Measurements from ENCODE around the gene KLHL25.

KLHL25 gene

GRCh38 chr15:85788771-85789495 lies 5.8 kb downstream of the KLHL25 start:
- no peak; the same call in 1 of the 2 replicates for TF ChIP-seq CTCF (IDR thresholded peaks at IDR 0.05)

DNA sequence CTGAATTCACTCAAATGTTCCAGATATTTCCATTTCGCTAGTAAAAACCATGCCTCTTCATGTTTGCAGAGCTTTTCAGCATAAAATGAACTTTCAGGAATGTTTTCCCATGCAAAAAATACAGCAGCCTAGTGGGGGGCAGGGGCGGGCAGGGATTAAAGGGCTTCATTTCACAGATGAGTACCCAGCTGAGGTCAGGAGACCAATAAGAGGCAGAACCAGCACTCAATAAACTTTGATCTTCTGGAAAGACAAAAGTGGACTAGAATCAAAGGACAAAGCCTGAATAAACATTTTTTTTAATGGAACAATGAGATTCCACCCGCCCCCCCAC lies 8.0 kb downstream of the KLHL25 start:
- no peak for TF ChIP-seq CTCF (IDR thresholded peaks at IDR 0.05)

- no peak for TF ChIP-seq CTCF (IDR thresholded peaks at IDR 0.05)
These were observed 8.6 kb downstream of the KLHL25 start for GRCh38 chr15:85785887-85786780.

DNA sequence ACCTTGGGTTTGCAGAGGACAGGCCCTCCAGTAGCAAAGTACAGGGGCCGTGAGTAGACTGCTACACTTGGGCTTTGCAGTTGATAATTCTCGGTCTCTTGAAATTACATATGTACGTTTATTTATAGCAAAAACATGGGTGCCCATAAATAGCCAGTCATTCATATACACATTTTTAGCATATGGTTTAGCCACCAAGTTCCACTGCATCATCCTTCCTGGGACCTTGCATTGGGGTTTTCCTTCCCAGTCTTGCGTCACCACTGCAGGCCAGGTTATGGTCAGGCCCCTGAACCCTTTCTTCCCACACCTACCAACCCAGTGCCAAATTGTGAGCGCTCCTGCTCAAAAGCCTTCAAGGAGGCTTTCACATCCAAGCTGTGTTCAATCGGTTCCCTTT lies 12.7 kb downstream of the KLHL25 start:
- TF ChIP-seq CTCF (IDR thresholded peaks at IDR 0.05), result no peak

- TF ChIP-seq CTCF (IDR thresholded peaks at IDR 0.05), result no peak
These were observed 13.6 kb downstream of the KLHL25 start for GRCh38 chr15:85781099-85781498.

GRCh38 chr15:85780225-85780985 lies 14.3 kb downstream of the KLHL25 start:
- TF ChIP-seq CTCF (IDR thresholded peaks at IDR 0.05), result no peak

- no peak for TF ChIP-seq CTCF (IDR thresholded peaks at IDR 0.05)
These were observed 15.5 kb downstream of the KLHL25 start for GRCh38 chr15:85779249-85779648.

Measured in LNCAP (cell line).